IPS-18c (cell line): ENCODE measurements around the gene IGF2BP1.
"Not testable (repeated sequence)": the region's sequence is repeated elsewhere in the genome, so short reads cannot be mapped to it uniquely, and the experiment has no call there.

ENCODE experiments used
- H3K4me3 ChIP-seq: 2 replicates; pipeline ENCODE4 v1.7.0; 2013; ENCODE audit warnings: low read depth, mild to moderate bottlenecking, low read length, moderate library complexity; ENCODE audit not compliant: insufficient read depth
- H3K9me3 ChIP-seq: one replicate; pipeline ENCODE4 v1.6.1; 2013; ENCODE audit warnings: mild to moderate bottlenecking, low read length, moderate library complexity; ENCODE audit not compliant: control insufficient read depth, insufficient read depth

Gene IGF2BP1

DNA sequence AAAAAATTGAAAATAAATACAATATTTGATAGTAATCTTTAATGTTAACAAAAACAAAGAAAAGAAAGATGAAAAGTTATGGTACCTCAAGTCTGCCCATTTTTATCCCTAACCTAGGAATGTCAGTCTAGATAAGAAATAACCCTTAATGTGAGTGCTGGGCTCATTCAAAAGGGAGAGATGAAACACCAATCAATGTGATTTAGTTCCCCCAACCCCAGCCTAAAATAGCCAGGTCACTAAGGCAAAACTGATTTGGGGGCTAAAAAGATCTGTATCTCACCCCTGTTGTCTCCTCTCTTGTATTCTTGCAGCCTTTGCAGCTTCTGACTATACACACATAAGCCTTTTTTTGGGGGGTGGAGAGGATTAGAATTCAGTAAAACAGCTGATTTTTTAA lies 3.2 kb upstream of the IGF2BP1 start:
- Histone ChIP-seq H3K9me3 (no peaks in the 10 kb centered on the region), H3K4me3 (no peak overlapping the region)

DNA sequence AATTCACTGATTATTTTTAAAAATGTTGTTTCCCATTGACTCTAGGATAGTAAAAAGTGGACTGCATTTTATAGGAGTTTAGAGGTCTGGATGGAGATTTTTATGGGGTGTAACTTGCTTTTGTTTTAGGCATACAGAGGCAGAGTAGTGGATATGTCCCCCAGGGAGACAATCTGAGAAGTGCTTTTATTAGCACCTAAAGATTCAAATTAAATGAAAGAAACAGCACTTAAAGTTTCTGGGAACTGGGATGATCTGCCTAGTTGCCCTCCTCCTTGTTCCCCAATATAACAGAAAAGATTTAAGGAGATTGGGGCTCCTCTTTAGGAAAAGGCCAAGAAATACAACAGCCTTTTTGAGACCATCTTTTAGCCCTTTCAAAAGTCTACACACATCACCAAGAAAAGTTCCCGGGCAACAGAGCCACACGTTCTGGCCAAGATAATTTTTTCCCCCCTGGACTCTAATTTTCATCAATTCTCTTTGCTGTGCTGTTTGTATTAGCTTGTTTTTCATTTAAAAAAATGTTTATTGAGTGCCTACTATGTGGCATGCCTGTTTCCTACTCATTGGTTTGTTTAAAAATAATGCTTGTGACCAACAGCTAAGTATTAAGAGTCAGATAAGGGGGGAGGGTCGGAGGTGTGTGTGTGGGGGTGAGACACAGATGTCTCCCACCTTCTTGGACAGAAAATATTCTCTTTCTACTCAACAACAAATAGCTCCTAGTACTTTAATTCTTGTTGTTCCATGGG lies 2.5 kb upstream of the IGF2BP1 start:
- peak overlapping the region; percentile 92; the same call in 1 of the 2 replicates for H3K4me3 ChIP-seq
- H3K9me3 ChIP-seq = no peaks in the 10 kb centered on the region

DNA sequence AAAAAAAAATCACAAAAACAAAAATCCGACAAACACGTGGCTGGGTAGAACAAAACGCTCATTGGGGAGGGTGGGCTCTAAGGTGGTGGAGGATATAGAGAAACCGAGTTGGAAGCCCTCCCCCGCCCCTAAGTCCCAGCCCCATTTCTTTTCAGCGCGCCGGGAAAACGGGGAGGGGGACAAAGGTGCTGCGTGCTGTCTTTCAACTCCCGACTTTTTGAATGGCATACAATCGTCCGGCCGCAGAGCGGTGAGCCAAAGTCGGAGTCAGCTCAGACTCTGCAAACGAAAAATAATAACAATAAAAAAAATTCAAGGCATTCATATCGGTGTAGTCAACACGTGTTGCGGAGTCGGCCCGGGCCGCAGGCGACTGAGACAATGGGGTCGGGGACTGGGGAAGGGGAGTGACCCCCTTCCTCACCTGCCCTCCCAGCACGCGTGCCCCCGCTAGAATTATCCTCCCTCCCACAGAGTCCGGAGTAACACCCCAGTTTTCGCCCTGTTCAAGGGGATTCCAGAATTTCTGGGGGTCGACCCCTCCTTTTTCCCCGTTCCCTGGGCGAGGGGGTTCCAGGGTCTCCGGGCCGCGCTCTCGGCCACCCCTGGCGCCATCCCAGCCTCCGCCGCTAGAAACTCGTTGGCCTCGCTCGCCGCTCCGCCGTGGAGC lies 1.7 kb upstream of the IGF2BP1 start:
- Histone ChIP-seq H3K9me3 (no peaks in the 10 kb centered on the region), H3K4me3 (peak overlapping the region; percentile 92)

DNA sequence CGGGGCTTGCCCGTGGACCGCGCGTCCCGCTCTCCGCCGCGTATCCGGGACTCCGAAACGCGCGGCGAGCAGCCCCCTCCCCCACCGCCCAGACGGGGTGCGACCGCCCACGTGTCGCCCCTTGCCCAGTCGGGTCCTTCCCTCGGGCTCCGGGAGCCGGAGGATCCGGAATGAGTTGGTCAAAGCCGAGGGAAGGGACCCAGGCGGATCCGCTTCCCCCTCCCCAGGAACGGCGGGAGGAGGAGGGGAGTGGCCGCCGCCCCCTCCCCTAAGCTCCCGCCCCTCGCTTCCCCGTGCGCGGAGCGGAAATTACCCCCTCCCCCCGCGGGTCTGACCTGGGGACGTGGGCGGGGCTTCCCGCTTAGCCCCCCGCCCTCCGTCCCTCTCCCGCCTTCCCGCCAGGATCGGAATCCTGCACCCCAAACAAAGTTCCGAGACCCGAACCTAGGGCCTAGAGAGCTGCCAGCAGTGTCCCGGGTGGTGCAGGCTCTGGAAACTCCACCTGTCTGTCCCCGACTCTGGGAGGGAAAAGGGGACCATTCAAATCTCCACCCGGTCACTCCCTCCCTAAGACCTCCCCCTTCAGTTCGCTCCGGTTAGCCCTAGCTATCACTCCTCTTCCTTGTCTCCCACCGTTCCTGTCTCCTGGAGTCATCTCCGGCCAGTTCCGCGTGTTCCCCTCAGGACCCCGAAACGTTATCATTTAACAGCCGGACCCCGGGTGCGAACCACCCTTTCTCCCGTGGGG lies 1.0 kb upstream of the IGF2BP1 start:
- H3K4me3 ChIP-seq = peak overlapping the region; percentile 92
- no peaks in the 10 kb centered on the region for H3K9me3 ChIP-seq

DNA sequence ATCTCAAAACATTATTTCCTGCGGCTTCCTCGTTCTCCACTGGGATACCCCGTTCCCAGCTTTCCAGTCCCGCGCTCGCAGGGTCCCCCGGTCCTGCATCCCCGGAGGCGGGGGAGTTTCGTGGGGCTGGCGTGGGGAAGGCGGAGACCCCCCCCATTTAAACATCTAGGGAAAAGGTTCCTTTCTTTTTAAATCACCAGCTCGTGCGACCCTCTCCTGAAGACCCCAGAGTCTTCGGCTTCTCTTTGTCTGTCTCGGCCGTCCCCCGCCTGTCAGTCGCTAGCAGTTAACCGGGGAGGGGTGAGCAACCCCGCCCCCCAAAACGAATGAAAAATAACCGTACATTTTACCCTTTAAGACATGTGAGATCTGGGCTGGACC lies 473 bp upstream of the IGF2BP1 start:
- Histone ChIP-seq H3K9me3 (no peaks in the 10 kb centered on the region), H3K4me3 (peak overlapping the region; percentile 92)

DNA sequence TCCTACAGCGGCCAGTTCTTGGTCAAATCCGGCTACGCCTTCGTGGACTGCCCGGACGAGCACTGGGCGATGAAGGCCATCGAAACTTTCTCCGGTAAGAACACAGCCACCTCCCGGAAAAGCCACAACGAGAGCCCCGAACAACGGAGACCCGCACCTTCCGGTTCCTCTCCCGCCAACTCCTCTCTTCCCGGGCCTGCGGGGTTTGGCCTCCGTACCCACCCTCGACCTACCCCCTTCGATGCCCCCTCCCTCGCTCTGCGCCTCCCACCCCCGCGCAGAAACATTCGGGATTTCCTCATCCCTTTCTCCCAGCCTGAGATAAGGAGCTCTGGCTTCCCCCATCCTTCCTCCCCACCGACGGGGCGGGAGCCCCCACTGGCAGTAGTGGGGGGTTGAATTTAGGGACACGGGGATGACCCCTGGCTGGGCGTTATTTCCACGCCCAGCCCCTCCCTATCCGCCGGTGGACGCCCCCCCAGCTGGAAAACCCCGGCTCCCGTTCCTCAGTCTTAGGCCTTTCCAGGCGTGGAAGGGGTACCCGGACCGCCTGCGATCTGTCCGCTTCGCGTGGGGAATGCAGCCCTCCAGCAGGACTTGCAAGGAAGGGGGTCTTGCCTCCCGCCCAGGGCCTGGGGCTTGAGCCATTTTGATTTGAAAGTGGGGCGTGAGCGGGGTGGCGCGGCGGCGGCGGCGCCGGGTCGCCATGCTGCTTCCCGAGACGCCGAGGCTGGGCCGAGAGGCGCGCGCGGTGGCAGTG lies 822 bp downstream of the IGF2BP1 start:
- no peaks in the 10 kb centered on the region for H3K9me3 ChIP-seq
- H3K4me3 ChIP-seq = peak overlapping the region; percentile 92

DNA sequence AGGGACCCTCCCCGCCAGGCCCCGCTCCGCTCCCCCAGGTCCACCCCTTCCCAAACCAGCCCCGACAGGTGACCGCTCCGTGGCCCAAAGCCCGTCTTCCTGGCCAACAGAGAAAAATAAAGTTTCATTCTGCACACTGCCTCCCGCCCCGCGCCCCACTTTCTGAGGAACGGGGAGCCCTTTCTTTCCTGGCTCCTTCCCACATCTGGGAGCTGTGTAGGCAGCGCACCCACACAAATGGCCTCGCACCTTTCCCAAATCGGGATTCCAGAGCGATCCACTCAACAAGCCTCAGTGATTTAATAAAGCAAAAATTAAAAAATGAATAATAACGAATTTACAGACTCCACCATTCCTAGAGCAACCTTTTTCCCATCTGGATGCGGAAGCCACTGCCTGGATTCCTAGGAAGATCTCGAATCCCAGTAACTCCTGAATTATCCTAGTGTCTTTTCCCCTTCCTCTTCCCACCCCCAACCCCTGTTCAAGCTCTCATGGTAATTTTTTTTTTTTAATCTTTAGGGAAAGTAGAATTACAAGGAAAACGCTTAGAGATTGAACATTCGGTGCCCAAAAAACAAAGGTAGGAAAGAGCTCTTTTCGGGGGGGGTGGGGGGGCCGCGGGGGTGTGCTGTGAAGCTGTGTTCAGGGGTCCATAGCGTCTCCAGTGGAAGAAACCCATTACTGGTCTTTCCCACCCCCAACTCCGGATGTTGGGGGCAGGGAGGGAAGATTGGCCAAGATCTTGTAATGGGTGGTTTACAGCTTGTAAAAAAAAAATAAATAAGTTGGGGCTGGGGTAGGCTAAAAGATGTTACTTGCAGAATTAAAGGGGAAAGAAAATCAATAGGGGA lies 1.6 kb downstream of the IGF2BP1 start:
- H3K9me3 ChIP-seq = no peaks in the 10 kb centered on the region
- peak overlapping the region; percentile 92 for H3K4me3 ChIP-seq

DNA sequence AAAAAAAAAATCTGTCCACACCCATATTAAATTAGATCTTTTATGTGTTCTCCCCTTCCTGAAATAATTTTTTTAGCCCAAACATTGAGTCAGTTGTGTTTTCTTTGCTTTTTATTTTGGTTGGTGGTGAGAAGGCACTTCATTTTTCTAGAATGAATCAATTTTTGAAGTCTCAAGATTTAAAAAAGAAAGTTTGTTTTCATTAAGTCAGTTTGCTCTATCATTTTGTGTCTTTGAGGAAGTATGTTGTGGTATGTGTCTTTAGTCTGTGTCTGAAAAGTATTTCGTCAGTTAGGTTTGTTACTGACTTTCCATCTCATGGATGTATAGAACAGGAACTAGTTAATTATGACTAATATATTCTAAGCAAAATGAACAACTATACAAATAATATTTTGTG lies 3.8 kb downstream of the IGF2BP1 start:
- Histone ChIP-seq H3K4me3 (peak overlapping the region; percentile 92; the same call in 1 of the 2 replicates), H3K9me3 (no peaks in the 10 kb centered on the region)

DNA sequence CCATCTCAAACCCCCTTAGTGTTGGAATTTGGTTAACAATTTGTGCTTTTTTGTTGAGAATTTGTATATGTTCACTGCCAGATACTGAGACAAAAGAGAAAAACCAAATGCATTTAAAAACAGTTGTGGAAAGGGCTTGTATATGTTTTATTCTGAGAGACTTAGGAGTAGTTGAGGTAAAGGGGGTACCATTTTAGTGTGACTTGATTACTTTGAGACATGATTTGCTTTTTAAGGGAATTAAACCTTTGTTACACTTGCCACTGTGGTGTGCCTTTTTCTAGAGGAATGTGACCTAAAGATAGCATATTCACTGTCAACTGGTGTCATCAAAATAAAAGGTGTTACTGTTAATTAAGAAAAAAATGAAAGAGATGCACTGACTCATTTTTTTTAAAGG lies 4.5 kb downstream of the IGF2BP1 start:
- H3K9me3 ChIP-seq = no peaks in the 10 kb centered on the region

DNA sequence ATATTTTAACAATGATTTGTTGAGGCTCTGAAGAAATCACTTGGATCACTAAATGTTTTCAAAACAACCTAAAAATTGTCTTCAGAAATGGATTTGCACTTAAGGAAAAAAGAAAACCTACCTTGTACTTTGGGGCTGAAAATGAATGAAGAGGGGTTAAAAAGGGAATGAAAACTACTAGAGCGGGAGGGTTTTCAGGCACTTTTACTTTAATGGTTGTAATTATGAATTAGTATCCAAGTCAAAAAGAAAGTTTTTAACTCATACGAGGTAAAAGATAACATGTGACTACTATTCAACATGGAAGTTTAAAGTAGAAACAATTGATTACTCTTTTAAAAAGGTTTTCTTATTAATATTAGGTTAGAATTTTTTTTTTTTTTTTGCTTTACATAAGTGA lies 5.1 kb downstream of the IGF2BP1 start:
- Histone ChIP-seq H3K9me3 (no peaks in the 10 kb centered on the region), H3K4me3 (no peak overlapping the region)

More for the DNA sequence above, 4.5 kb downstream of the IGF2BP1 start:
- no peak overlapping the region for H3K4me3 ChIP-seq

DNA sequence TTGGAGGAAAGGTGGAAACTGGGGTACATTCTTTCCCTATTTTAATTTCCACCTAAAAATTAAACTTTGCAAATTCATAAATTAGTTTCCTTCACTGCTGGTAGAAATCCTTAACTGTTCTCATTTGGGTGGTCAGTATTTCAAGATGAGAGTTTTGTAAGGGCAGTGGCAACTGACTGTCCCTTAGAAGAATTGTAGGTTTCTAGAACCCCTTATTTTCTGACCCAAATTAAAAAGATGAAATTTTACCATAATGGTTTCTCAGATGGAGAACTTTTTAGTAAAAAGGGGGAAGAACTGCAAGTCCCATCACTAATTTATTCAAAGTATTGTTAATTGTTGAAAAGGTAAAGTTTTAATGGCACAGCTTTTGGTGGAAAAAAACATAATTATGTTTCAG lies 5.6 kb downstream of the IGF2BP1 start:
- H3K9me3 ChIP-seq = no peaks in the 10 kb centered on the region
- H3K4me3 ChIP-seq = no peak overlapping the region; the same call in 1 of the 2 replicates

DNA sequence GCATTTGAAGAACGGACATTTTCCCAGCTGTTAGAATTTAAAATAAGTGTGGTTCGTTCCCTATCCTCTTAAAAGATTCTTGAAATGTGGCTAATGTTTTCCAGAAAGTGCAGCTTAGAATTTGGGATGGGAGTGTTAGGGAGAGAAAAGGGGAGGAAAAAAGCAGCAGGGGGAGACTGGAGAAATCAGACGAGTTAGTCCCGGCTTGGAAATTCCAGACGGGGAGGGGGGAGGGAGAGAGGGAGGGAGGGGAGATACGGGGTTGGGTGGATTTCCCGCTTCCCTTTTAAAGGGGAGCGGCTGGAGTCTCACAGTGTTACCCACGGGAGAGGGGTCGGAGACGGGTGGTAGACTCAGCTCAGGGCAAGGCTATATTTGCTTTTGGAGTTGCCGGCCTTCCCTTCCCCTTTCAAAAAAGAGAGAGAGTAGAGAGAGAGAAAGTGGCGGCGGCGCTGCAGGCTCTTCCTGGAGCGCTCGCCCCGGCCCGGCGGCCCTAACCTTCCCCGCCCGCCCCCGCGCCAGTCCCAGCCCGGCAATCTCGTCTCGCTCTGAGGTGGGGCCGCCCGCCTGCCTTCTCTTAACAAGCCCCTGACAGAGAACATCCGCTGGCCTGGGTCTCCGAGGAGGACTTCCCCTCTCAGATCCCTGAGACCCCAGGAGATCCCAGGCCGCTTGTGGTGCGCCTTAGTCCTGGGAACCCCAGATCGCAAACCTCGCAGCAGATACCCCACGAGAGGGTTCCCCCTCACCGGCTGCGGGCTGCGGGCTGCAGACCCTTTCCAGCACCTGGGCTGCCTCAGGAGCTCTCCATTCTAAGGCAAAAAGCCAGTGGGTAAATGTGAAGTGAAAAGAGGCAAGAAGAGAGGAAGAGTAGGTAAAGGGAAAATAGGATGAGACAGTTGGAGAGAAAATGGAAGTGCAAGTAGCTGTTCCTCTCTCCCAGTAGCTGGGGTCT lies 6.6 kb downstream of the IGF2BP1 start:
- Histone ChIP-seq H3K4me3 (peak overlapping the region; percentile 55; the same call in 1 of the 2 replicates), H3K9me3 (no peaks in the 10 kb centered on the region)

DNA sequence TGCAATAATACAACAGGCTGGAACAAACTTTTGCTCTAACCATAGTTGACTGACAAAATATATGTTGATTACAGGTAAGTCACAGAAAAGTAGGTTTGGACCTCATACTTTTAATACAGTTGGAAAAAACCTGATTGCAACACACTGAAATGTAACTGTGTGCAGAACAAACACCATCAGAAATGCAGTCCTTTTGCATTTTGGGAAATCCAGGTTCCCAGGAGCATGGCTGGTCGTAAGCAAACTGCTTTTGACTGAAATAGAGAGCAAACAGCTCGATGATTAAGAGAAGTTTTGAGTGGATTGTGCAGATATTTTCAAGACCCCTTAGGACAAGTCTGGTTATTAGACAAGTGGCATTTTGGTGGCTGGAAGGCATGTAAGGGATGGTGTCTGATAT lies 8.0 kb downstream of the IGF2BP1 start:
- no peak overlapping the region for H3K4me3 ChIP-seq
- no peaks in the 10 kb centered on the region for H3K9me3 ChIP-seq

DNA sequence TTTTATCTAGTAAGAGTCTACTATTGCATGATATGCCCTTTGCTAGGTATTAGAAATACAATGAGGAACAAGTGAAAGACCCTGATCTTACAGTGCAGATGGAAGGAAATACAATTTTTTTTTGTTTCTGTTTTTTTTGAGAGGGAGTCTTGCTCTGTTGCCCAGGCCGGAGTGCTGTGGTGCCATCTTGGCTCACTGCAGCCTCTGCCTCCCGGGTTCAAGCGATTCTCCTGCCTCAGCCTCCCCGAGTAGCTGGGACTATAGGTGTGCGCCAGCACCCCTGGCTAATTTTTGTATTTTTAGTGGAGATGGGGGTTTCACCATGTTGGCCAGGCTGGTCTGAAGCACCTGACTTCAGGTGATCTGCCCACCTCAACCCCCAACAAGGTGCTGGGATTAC lies 11.7 kb downstream of the IGF2BP1 start:
- H3K4me3 ChIP-seq, H3K9me3 ChIP-seq: not testable (repeated sequence)

DNA sequence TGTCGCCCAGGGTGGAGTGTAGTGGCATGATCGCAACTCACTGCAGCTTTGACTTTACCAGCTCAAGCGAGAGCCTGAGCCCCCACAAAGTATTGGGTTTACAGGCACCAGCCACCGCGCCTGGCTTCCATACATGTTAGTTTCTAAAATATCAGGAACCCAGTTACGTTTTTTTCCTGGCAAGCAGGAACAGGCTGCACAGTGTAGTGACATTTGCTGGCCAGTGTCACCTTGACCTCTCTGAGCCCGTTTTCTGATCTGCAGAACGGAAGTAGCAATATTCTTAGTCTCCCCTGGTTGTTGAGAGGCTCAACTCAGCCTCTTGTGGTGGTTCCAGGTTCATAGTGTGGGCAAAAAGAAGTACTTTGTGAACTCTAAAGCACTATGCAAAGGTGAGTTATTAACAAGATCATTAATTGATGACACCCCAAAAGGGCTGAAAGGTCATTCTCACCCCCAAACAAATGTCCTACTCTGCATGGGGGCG lies 15.6 kb downstream of the IGF2BP1 start:
- Histone ChIP-seq H3K9me3 (no peaks in the 10 kb centered on the region), H3K4me3 (peak overlapping the region; percentile 48)
